ENCODE measurements around the gene PNMA1.

Gene PNMA1

DNA sequence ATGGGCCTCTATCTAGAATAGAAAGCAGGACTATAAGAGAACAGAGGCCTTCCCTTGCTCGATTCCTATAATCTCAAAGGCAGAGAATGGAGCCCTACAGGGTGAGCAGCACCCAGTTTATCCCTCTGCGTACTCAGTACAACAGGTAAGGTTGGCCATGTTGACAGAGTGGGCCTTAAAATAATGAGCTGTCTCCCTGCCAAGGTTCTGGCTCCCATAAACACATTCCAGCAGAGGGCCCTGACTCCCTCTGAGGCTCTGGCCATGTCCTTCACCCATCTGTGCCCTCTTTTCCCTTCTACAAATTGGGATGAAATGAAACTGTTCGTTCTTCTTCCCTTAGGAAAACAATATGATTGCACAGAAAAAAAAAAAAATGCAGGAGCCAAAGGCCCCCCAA lies 16.9 kb upstream of the PNMA1 start:
- no peak for DNase-seq

- no peak for DNase-seq
These were observed 15.5 kb upstream of the PNMA1 start for GRCh38 chr14:73729556-73730265.

- peak; percentile 21 for DNase-seq
These were observed 14.6 kb upstream of the PNMA1 start for GRCh38 chr14:73728717-73729330.

DNA sequence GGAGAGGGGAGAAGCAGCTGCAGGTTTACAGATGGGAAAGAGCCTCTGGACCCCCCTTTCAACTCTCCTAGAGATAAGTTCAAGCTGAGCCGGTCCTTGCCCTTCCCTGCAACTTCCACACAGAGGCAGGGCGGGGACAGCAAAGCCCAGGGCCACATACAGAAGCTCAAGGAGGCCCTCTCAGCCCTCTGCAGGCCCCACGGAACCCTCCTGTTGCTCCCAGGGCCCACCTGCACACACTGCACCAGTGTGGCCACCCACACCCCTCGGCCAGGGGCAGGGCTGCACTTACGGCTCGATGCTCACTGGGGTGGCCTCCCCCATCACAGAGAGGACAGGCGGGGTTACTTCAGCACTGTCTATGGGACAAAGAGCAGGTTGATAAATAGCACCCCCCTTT lies 13.0 kb upstream of the PNMA1 start:
- DNase-seq: no peak

DNA sequence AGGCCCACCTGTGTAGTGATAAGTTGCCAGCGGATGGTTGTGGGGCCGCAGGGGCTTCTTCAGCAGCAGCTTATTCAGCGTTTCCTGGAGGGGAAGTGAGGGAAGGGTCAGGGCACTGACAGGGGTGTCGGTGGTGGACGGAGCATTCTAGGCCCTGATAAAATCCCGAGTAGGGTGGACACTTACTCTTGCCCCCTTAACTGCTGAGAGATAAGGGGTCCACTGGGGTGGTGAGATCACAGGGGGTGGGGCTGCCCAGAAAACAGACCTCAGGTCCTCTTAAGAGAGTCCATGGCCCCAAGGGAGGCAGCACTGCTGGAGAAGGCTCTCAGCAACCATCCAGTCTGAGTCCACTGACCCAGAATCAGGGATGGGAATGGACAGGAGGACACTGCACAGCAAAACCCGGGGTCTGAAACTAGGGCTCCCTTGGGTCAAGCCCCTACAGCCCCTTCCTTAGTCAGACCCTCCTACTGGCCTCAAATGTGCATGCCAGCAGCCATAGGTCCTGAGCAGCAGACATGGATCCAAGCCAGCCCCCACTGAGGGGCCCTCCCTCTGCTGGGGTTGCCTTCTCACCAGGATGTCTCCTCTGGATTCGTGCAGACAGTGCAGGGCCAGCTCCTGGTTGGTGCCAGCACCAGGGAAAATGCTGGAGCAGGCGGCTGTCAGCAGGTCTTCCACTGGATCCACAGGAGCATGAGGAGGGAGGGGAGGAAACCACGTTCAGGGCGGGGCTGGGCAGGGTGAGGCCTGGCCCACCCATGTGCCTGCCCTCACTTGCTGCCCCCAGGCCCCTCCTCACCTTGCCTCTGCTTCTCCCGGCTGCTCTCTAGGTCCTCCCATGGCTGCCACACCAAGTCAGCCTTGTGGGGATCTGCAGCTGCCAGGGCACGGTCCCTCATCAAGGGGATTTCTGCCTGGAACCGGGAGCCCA lies 12.1 kb upstream of the PNMA1 start:
- no peak for DNase-seq

GRCh38 chr14:73725116-73726024 lies 11.2 kb upstream of the PNMA1 start:
- DNase-seq: no peak

DNA sequence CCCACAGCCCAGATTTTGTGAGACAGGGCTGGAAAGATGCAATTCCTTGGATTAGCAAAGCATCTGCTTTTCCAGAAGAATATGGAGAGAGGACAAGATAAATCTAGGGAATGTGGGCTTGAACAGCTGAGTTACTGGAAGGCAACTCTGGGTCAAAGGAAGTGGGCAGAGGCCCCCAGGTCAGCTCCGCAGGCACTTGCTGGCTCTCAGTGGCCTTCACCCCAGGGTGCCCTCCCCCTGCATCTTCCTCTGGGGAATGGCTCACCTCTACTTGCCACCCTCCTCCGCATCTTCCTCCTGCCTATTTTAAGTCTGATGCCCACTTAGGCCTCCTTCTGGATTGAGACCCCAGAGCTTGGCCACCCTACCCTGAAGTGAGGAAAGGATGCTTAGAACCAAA lies 10.5 kb upstream of the PNMA1 start:
- DNase-seq: no peak

DNA sequence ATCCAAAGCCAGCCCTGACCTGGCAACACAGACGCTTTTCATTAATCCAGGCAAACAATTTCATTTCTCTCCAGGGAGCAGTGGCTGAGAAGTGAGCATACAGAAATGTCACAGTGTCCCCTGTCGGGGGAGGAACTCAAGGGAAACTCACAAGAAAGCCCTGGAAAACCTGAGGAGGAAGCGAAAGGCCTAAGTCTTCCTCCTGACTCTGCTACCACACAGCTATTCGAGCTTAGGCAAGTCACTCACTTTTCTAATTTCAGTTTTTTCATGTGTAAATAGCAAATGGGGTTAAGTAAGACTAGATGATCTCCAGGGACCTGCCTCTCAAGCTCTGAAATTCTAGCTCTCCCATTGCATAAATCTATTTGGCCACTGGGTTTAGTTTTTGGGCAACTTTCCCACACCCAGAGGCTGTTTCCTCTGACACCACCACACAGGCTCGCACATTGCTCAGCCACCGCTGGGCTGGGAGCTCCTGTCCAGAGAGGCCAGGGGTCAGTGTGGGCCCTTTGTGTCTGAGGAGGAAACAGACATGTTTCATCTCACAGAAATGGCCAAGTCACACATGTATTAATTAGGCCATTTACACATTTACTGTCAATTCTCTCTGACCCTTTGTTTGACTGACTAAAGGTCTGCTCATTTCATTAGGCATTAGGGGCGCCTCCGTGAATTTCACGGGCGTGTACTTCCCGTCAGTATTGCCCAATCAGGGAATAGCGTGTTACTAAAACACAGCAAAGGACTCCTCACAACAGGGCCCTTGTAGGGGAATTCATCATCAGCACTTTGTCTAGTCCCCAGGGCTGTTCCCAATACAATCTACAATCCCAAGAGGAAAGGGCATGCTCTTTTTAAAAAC lies 9.8 kb upstream of the PNMA1 start:
- DNase-seq: no peak

DNA sequence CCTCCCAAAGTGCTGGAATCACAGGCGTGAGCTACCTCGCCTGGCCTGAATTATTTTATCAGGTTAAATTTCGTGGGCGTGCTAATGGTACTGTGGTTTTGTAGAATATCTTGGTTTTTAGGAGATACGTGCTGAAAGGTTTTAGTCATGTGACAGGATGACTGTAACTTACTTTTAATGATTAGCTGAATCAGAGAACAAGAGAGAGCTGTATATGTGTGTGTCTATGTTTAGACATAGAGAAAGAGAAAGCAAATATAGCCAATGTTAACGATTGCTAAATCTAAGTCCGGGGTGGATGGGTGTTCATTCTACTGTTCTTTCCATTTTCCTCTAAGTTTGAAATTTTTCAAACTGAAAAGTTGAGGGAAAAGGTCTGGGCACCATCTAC lies 9.2 kb upstream of the PNMA1 start:
- DNase-seq: no peak

DNA sequence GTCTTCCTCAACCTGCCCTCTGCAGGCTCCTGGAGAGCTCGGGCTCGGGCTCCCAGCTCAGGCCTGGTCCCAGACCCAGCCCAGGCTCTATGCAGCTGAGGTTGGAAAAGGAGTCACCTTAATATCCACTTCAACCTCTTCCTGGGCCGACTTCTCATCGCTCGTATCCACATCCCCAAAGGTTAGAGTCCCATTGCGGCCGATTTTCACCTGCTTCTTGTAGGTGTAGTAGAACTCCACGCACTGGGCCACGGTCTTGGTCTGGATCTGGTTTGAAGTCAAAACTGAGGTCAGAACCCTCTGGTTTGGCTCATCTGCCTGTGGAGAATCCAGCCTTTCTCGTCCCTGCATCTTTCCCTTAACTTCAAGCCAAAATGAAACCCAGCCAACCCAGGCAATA lies 8.4 kb upstream of the PNMA1 start:
- DNase-seq: no peak

GRCh38 chr14:73721101-73721821 lies 7.1 kb upstream of the PNMA1 start:
- DNase-seq: no peak

GRCh38 chr14:73720636-73721035 lies 6.5 kb upstream of the PNMA1 start:
- no peak for DNase-seq

DNA sequence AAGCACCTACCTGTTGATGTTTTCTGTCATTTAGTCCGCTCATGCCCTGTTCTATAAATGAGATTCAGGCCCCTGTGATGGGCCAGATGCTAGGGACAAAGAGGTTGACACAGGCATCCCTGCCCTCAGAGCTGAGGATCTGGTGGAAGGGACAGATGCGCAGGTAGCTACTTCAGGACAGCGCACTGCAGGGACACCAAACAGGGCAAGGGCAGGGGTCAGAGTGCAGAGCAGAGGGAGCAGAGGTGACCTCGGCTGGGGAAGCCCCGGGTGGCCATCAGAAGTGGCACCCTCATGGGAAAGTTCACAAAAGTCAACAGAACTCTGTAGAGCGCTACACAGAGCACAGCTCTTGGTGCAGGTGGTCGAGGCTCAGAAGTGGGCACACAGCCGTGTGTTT lies 5.6 kb upstream of the PNMA1 start:
- DNase-seq: no peak

DNA sequence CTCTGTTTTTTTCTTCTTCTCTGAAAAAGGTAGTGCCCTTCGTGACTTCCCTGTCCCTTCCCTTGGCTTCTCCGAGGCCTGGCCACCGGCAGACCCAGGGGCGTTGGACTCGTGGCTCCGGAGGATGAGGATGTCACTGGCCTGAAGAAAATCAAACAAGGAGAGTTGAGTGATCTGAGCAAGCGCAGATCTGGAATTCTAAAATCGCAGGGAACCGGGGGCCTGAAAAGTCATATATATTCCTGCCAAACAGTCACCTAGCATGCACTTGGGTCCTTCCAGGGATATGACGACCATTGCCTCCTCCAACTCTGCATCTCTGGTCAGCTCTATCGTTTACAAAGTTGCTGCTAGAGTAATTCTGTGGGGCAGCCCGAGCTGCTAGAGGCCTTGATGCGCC lies 5.2 kb upstream of the PNMA1 start:
- DNase-seq: no peak

GRCh38 chr14:73718418-73719251 lies 4.5 kb upstream of the PNMA1 start:
- DNase-seq: no peak

GRCh38 chr14:73717711-73718417 lies 3.7 kb upstream of the PNMA1 start:
- no peak for DNase-seq

DNA sequence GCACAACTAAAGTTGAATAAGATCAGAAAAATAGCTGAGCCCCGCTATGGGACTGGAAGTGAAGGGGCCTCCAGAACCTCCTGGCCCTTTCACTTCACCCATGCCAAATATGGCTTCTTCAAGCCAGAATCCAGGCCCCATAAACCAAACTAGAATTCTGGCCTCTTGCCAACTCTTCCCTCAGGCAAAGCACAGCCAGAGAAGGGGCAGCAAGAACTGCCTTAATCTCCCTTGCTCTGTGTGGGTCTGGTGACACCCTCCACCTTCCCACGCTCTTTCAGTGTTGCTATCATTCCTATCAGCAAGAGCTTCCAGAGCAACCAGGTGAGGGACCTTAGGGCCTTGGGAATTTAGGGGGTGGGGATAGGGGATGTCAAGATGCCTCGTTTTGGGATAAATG lies 3.1 kb upstream of the PNMA1 start:
- DNase-seq: no peak

- DNase-seq: no peak
These were observed 1.5 kb upstream of the PNMA1 start for GRCh38 chr14:73715707-73716106.

GRCh38 chr14:73714656-73715081 lies 485 bp upstream of the PNMA1 start:
- DNase-seq: peak; percentile 84

All from NCI-H1092 treated with DMSO at 0.1 percent for 48 hours (cell line).